NCI-H460 (cell line): ENCODE results near the gene TMPRSS13. TPM values are rescaled to one million over a fixed set of nuclear protein-coding genes. Genes with fewer than 3 reads are reported as not detected.

Experiments
- DNase-seq: peaks from one replicate; pipeline ENCODE4 v3.0.0-alpha.2; 2016; ENCODE audit warnings: low read depth; ENCODE audit errors: extremely low read depth
- total RNA-seq: library from RNA; depleted of rRNA; stranded (reverse); fragments of >200 nt; shearing (Covaris generic); gene quantifications from 2 replicates; pipeline ENCODE4 v1.2.3, GENCODE V29; 2014

The TMPRSS13 gene
- total RNA-seq, 1 experiment from 2014 or later = not detected

DNA sequence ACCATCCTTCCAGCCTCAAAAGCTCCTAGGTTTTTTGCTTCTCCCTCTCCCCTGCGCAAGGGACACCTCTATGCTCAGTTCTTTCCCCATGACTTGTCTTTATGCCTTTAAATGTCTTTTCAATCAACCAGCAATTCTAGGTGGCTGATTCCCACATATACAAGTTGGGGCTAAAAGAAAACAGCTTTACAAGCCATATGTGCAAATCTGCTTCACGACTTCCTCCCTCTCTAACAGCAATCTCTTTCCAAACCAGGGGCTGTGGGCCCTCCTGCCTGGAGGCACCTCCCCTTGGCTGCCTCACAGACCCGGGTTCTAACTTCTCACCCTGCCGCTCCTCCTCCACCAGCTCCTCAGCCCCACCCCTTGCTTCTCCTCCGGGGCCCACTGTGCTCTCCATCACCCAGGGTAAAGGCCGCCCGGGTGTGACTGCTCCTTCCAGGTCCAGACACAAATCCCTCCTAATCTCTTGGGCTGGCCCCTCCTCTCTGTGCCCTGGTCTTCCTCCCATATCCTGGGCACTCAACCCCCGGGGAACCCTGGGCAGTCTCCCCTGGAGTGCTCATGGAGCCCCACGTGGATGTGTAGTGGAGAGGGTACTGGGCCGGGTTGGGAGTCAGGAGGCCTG is 14.1 kb downstream of the TMPRSS13 start:
- DNase-seq = no peak

DNA sequence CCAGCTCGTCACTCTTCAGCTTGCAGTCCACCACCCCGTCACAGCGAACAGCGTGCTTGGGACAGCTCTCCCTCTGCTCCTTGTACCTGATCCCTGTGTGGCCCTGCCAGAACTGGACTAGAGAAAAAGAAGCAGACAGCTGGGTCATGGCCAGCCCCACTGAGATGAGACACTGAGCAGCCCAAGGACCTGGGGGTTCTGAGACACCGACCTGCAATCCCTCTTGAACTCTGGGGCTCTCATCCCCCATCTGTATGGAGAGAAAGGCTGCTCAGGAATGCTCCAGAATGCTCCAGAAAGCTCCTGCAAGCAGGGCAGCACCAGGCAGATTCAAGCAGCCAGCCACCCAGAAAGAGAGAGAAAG is 14.8 kb downstream of the TMPRSS13 start:
- no peak for DNase-seq

DNA sequence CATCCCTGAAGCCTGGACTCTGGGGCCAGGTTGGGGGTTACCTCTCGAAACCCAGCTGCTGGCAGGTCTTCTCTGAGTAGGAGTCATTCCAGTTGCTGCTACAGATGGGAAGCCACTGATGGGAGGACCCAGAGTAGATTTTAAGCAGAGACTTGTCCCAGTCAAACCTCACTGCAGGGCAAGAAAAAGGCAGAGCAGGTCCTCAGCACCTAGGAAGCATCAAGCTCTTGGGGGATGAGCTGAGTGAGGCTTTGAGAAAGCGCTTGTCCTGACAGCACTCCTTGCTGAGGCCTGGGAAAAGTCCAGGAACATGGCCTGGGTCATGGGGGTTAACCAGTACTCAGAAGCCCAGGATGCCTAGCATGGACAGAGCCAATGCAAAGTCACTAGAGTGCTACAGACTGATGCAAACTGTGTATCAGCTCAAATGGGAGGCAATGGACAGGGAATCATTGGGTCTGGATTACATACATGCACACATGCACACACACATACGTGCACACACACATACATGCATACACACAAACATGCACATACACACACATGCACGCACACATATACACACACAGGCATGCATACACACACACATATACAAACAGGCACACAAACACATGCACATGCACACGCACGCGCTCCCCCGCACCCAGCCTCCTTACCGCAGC is 15.3 kb downstream of the TMPRSS13 start:
- DNase-seq = no peak

DNA sequence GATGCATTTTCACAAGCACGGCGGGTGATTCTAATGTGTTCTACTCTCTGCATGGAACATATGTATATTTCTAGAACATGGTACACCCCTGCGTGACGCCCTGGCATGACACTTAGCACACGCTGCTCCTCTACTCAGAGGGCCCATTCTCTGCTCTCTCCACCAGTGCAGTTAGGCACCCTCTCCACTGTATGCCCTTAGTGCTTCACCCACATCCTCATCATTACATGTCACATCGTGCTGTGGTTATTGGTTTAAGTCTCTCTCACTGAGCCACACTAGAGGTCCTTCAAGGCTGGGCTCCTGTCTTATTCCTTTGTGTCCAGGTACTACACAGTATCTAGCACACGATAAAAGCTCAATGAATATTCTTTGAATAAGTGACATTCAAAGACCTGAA is 16.7 kb downstream of the TMPRSS13 start:
- no peak for DNase-seq

DNA sequence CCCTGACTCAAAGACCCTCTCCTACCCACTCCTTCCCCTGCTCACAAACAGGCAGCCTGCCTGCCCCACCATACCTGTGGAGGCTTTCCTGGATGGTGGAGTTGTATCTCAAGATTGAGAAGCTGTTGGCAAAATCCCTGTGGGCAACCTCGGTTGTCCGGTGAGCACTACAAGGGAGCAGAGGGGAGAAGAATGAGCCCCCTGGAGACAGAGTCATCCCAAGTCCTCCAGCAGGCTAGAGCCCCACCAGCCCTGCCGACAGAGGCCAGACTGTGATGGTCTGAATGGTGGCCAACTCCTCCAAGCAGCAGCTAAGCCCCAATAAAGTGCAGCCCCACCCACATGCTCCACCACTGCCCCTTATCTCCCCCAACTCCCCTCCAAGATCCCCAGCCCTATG is 17.5 kb downstream of the TMPRSS13 start:
- DNase-seq = no peak

DNA sequence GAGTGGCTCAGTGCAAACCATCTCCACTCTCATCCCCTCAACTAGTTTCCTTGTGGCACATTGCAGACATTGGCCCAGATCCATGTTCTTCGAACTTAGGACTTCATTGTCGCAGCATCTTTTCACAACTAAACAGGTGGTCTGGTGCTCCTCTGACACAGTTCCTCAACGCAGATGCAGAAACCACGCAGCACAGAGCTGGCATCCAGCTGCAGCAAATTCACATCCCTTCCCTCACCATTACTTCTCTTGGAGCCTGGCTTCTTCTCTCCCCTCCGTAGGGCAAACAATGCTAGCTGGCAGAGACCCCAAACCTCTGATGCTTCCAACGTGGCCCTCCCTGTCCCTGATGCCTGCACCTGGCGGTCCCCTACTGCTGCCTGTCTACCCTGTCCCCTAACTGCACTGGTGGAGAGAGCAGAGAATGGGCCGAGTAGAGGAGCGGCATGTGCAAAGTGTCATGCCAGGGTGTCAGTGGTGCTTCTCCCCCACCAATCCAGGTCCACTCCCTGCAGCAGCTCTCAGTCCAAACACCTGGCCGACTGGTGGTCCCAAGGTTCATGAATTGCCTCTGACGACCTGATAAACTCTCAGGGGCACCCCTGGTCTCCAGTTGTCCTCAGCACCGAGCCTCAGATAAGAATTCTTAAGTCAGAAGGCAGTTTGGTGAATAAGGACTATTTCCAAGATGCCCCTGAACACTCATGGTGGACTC is 18.1 kb downstream of the TMPRSS13 start:
- no peak for DNase-seq

DNA sequence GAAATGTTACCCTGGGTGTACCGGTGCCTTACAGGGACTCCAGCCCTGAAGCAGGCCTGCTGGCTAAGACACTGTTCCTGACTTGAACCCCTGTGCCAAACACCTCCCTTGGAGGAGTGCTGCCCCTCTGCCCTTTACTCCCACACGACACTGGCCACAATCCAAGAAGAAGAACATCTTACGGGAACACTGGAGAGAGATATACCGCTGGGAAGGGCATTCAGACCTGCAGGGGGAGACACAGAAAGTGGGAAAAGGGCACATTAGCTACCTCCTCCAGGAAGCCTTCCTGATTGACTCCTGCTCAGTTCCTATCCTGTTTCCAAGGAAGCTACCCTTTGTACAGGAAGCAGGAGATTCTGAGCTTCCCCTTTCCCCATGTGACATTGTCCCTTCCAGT is 18.7 kb downstream of the TMPRSS13 start:
- DNase-seq = no peak

DNA sequence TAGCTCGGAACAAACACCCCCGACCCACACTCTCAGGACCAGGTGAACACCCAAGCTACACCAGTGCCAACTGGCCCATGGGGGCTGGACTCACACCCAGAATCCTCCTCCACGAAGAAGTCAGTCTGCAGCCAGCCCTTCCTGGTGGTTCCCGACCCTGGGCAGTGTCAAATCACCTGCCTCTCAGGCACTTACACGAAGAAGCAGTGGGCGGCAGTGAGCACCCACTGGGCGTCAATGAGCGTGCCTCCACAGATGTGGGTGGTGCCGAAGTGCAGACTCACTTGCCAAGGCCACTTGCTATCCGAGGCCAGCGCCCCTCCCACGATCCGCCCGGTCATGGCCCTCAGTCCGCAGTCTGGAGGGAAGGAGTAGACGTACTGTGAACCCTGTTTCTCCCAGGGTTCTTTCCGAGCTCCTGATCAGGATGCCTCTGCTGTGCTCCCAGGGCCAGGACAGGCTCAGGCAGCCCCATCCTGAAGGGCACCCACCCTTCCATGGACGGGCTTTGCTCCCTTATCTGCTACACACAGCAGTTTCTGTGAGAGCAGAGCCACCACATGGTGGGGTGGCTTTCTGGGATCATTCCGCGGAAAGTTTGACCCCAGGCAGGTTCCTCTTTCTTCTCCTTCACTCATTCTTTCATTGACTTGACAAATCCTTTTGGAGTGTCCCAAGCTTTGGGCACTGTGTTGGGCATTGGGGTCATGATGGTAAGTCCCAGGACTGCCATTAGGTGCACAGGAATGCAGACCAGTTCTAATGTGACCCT is 19.4 kb downstream of the TMPRSS13 start:
- DNase-seq = no peak

DNA sequence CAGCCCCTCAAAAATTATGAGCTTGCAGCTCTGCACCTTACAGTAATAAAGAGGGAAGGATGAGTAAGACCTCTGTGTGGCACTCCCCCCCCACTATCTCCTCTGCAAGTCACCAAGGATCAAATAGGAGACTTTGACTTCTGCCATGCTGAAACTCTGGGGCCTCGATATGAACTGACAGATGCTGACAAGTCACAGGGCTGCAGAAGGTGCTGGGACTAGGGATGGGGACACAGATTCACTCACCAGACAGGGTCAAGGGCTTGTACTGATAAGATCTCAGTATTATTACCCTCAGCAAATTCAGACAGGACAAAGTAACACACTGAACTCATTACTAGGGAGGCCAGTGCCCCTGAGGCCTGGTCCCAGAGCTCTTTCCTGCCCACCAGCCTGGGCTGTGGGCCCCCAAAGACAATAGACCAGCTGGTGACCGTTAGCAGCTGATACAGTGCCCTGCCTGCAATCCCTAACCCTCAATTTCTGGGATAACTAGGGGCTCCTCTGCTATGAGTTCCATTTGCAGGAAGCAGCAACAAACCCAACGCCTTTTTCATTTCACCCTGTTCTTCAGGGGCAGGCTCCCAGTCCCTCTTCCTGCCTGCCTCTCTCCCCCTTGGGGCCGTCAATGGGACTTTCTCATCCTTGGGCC is 20.1 kb downstream of the TMPRSS13 start:
- no peak for DNase-seq

DNA sequence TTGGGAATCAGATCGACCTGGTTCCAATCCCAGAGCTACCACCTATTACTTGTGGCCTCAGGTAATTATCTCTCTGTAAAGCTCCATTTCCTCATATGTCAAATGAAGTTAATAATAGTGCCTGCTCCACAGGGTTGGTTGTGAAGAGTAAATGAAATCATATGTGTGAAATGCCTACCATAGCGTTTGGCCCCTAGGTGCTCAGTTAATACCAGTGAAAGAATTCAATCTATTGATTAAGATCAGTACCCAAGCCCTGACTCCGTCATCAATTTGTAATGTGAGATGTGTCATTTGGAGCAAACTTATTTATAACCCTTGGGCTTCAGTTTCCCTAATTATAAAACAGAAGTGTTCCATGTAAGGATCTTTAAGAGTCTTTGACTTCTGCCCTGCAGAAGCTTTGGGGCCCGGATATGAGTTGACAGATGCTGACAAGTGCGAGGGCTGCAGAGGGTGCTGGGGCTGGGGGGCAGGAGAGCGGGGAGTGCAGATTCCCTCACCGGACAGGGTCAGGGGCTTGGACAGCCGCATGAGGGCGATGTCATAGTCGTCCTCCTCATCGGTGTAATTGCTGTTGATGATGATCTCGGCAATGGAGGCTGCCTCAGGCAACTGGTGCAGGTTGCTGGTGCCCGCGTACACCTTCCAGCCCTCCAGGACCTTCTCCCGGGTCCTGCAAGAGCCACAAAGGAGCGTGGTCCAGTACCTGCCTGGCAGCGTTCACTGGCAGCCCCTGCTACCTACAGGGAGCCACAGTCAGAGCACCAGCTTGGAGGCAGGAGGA is 20.9 kb downstream of the TMPRSS13 start:
- no peak for DNase-seq

DNA sequence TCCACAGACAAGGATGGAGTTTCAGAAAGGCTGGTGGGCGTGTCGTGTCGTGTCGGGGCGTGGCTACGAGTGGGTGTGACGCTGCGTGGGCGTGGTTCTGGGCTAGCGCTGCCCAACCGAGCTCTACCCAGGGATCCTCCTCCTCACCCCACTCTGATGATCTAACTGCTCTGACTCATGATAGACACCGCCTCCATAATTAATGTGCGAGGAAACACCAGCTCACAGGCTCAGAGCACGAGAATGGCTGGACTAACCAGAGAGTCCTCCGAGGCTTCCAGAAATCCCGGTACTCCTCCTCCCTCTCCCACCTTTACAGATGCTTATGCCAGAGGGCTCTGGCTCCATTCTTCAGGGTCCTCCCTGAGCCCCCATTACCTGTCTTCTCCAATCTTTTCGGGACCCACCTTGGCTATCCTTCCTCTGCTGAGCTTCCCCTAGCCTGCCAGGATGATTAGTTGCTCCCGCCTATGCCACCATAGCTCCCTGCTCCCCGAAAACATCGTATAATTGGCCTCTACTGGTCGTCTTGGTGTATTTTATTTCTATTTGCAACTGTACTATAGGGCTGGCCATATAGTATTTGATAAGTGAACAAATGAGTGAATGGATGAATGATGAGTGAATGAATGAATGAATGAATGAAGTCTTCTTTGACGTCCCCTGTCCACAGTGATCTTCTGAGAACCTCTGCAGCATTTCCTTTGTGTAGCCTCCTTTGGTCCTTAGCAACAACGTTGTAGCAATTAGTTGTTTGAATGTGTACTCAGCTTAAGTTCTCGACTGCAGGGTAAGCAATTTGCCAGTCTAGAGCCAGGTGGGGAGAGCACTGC is 21.7 kb downstream of the TMPRSS13 start:
- peak; percentile 85 for DNase-seq

DNA sequence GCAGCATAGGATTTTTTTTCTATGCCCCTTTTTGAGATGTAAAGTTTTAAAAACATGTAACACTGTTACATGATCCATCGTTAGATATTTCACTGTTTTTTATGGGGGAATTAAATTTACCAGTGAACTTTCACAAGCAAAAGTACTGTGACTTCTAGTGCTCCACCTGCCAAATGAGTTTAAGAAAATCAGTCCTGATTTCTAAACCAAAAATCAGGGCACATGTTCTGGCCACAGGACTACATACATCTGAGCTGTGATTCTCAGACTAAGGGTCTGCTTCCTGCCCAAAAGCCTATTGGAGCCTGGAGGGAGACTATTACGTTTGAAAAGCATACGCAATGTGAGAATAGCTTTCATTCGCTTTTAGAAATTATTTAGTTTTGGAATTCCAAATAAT is 22.5 kb downstream of the TMPRSS13 start:
- DNase-seq = no peak

DNA sequence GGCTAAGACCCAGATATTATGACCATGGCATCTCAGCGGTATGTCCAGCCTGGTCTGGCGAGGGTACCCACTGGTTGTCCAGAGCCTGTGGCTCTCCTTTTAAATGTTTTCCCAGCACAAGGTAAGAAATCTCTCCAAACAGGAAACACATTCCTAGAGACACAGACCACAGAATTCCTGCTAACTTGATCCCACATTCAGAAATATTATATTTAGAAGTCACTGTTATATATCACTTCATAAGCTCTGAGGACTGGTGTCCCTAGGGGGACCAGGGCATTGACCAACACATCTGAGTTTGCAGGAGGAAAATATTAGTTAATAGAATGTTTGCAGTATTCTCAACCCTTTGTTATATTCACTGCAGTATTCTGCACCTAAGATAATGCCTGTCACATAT is 23.1 kb downstream of the TMPRSS13 start:
- DNase-seq = no peak

DNA sequence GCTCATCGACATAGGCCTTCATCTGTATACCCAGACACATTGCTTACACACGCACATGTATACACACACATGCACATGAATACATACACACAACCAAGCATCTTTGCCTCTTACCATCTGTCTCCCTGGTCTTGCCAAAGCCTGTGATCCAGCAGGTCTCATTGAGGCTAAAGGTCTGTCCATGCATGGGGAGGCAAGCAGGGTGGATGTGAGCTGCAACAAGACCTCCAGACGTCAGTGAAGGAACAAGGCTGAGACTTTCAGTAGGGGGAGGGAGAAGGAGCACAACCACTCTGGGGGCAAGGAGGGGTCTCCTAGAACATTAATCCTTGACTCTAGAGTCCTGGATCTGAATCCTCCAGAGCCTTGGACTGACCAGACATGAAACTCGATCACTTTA is 23.7 kb downstream of the TMPRSS13 start:
- DNase-seq = no peak

DNA sequence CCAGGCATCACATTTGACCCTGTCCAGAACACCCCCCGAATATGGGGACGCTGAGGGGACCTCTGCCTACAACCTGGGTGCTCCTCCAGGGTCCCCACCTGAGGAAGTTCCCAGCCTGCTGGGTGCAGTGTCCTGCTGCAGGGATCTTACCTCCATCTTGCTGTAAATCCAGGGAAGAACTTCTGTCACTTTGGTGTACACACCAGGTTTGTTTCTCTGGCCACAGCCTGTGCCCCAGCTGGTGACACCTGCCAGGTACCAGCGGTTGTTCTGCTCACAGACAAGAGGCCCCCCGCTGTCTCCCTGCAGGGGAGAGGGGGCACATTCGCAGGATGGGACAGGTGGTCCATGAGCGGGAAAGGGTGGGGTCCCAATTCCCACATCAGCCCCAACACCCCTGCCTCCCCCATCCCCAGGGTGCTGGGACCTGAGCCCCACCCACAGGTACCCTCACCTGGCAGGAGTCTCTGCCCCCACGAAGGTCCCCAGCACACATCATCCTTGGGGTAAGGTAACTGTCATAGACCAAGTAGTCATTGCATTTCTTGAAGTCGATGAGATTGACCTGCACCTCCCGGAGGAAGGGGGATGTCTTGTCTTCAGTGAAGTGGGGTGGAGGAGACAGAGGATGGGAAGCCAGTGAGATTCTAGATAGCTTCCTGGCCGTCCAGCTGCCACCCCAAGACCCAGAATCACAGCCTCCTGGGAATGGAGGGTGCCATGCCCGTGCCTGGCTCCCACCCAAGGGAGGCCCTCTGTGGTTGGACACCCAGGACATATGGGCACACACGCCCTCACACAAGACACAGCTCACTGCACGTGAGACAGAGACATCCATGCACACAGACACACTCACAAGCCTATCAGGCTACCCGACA is 25.5 kb downstream of the TMPRSS13 start:
- DNase-seq = no peak

DNA sequence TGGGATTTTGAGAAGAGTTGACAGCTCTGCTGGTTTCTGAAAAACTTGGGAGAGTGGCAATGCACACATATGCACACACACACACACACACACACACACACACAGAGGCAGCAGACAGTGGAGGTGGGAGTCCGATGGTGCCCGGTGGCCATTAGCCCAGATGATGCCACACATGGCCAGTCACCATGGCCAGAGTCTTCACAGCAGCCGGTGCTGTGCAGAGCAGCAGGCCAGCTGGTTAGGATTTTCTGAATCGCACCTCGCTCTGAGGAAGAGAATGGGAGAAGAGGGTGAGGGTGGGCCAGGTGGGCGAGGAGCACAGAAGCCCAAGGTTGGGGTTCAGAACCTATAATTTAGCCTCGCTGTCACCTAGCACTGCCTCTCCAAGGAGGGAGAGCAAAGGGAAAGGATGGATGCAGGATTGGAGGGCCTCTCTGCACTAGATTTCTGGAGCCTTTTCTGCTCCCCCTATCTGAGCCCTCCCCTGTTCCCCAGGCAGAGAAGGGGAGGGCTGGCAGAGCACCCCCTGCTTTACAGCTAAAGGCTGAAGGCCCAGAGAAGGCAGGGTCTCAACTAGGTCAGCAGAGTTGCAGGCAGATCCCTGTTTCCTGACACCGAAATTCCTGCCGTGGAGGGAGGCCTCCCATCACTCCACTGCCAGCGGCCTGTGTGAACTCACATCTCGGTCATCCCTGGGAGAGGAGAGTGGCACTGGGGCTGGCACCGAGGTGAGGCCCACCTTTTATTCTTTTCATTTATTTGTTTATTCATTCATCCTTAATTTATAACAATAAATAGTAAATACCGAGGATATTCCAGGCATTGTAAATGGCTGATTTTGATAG is 27.0 kb downstream of the TMPRSS13 start:
- DNase-seq = no peak

DNA sequence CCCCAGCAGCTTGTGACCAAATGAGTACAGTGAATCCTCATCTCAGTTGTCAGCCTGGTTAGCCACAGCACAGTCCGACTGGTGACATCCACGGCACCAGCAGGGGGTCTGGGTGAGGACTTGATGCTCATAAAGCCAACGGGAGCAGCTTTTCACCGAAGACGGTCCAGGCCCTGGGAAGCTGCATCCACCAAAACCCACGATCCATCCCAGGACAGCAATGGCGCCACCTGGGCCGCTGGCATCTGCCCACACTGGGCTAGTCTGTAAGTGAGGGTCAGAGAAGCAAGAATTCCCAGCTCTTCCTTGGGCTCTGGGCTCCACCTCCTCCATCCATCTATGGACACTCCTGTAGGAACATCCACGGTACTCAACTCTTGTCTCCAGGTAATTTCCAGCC is 27.6 kb downstream of the TMPRSS13 start:
- no peak for DNase-seq
